ENCODE results near the gene MX1. TPM values are rescaled to one million over a fixed set of nuclear protein-coding genes. Genes with fewer than 3 reads are reported as not detected.

MX1 gene
- total and polyA plus RNA-seq, 4 donors: 16.9 to 58.1 (median 33.0) TPM

DNA sequence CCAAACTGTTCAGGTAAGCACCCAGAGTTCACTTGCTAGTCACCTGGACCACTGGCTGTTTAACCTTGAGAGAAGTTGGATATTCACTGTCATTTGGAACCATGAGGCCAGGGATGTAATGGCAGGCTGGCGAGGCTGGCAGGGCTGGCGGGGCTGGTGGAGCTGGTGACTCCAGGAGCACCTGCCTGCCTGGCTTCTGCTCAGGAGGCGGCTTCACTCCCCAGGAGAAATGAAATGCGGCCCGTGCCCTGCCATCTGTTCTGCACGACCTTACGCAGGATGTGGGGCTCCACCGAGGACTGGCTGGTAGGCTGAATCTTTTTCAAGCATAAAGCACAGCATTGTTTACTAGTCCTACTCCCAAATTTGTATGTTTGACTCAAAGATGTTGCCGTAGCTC, 22.7 kb upstream of the MX1 start:
- H3K4me3 ChIP-seq (ENCODE audit: low read length in 2 of 2): no peak overlapping the region
- DNase-seq: peak in 1 of 2 donors; percentile 64
- ATAC-seq (ENCODE audit: low FRiP score): no peak
- H3K9me3 ChIP-seq (ENCODE audit: control insufficient read depth, low read length): no peaks in the 10 kb centered on the region
- WGBS, 2 donors: 86 to 90% methylated on average over 9 of the region's 9 CpGs
- no peaks in the 10 kb centered on the region for H3K4me1 ChIP-seq (ENCODE audit: control insufficient read depth in 1 of 2, insufficient read depth in 2 of 2, low read length in 2 of 2)
- intact Hi-C loops (cut with DNase I): no loop called here
- no peaks in the 10 kb centered on the region for H3K36me3 ChIP-seq (ENCODE audit: control insufficient read depth in 1 of 2, insufficient read depth in 2 of 2, low read length in 1 of 2)
- H3K27ac ChIP-seq (ENCODE audit: low read depth in 1 of 2, low read length in 2 of 2): no peak overlapping the region
- no peaks in the 10 kb centered on the region for H3K27me3 ChIP-seq (ENCODE audit: control insufficient read depth in 1 of 2, insufficient read depth in 2 of 2, low read length in 1 of 2)

DNA sequence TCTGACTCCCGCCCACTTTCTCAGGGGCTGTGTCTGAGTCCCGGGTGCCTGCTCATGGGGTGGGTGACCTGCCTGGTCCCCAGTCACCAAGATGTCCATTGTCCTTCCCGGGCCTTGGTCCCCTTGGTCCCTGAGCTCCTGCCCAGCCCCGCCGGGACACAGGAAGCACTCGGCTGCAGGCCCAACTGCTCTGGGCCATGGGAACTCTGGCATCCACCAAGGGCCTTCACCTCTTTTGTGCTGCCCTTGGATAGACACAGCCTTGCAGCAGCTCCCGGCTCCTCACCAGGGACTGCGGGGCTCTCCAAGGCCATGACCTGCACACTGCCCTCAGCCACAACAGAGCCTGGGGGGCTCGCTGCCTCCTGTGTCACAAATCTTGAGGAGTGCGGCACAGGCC, 22.1 kb upstream of the MX1 start:
- DNase-seq: peak in 1 of 2 donors; percentile 57
- intact Hi-C loops (cut with DNase I): no loop called here
- H3K27me3 ChIP-seq (ENCODE audit: control insufficient read depth in 1 of 2, insufficient read depth in 2 of 2, low read length in 1 of 2): no peaks in the 10 kb centered on the region
- no peaks in the 10 kb centered on the region for H3K4me1 ChIP-seq (ENCODE audit: control insufficient read depth in 1 of 2, insufficient read depth in 2 of 2, low read length in 2 of 2)
- no peak for ATAC-seq (ENCODE audit: low FRiP score)
- no peaks in the 10 kb centered on the region for H3K9me3 ChIP-seq (ENCODE audit: control insufficient read depth, low read length)
- no peaks in the 10 kb centered on the region for H3K36me3 ChIP-seq (ENCODE audit: control insufficient read depth in 1 of 2, insufficient read depth in 2 of 2, low read length in 1 of 2)
- H3K4me3 ChIP-seq (ENCODE audit: low read length in 2 of 2): no peak overlapping the region
- WGBS, 2 donors: 90% methylated on average over 10 of the region's 10 CpGs
- no peak overlapping the region for H3K27ac ChIP-seq (ENCODE audit: low read depth in 1 of 2, low read length in 2 of 2)

DNA sequence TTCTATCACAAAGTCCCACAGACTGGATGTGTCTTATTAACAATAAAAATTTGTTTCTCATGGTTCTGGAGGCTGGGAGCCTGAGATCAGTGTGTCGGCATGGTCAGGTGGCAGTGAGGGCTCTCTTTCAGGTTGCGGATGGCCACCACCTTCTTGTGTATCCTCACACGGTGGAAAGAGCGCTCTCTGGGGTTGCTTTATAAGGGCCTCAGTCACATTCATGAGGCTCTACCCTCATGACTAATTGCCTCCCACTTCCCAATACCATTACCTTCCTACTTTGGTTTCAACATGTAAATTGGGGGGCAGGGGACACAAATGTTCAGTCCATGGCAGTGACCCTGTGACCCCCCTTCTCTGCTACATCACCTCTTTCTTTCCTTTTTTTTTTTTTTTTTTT, 20.7 kb upstream of the MX1 start:
- WGBS, 2 donors: 94 to 98% methylated on average over 4 of the region's 4 CpGs
- DNase-seq (no peak), ATAC-seq (ENCODE audit: low FRiP score) (no peak)
- no peaks in the 10 kb centered on the region for H3K36me3 ChIP-seq (ENCODE audit: control insufficient read depth in 1 of 2, insufficient read depth in 2 of 2, low read length in 1 of 2)
- intact Hi-C loops (cut with DNase I): no loop called here
- H3K4me3 ChIP-seq (ENCODE audit: low read length in 2 of 2): no peak overlapping the region
- H3K27me3 ChIP-seq (ENCODE audit: control insufficient read depth in 1 of 2, insufficient read depth in 2 of 2, low read length in 1 of 2): no peaks in the 10 kb centered on the region
- no peaks in the 10 kb centered on the region for H3K9me3 ChIP-seq (ENCODE audit: control insufficient read depth, low read length)
- H3K4me1 ChIP-seq (ENCODE audit: control insufficient read depth in 1 of 2, insufficient read depth in 2 of 2, low read length in 2 of 2): no peaks in the 10 kb centered on the region
- H3K27ac ChIP-seq (ENCODE audit: low read depth in 1 of 2, low read length in 2 of 2): no peak overlapping the region

DNA sequence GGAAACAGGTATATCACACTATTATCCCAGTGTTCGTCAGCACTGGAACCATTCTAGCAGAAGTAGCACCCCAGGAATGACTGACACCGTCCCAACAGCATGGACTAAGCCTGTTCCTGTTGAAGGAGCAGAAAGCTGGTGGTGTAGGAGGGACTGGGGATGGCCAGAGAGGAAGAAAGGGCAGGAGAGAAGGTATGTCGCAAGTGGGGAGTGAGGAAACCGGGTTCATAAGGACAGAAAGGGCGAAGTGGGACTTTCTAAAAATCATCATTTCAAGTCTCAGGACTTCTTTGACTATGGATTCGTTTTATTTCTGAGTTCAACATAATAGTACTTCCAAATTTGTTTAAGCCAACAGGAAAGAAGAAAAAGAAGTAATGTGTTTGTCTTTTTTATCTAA, 19.7 kb upstream of the MX1 start:
- no peak for DNase-seq
- Histone ChIP-seq H3K4me1 (ENCODE audit: control insufficient read depth in 1 of 2, insufficient read depth in 2 of 2, low read length in 2 of 2) (no peaks in the 10 kb centered on the region), H3K9me3 (ENCODE audit: control insufficient read depth, low read length) (no peaks in the 10 kb centered on the region), H3K36me3 (ENCODE audit: control insufficient read depth in 1 of 2, insufficient read depth in 2 of 2, low read length in 1 of 2) (no peaks in the 10 kb centered on the region), H3K27me3 (ENCODE audit: control insufficient read depth in 1 of 2, insufficient read depth in 2 of 2, low read length in 1 of 2) (no peaks in the 10 kb centered on the region), H3K27ac (ENCODE audit: low read depth in 1 of 2, low read length in 2 of 2) (no peak overlapping the region), H3K4me3 (ENCODE audit: low read length in 2 of 2) (no peak overlapping the region)
- ATAC-seq (ENCODE audit: low FRiP score): no peak
- intact Hi-C loops (cut with DNase I): no loop called here
- 77 to 85% methylated on average over 6 of the region's 6 CpGs for WGBS, 2 donors

DNA sequence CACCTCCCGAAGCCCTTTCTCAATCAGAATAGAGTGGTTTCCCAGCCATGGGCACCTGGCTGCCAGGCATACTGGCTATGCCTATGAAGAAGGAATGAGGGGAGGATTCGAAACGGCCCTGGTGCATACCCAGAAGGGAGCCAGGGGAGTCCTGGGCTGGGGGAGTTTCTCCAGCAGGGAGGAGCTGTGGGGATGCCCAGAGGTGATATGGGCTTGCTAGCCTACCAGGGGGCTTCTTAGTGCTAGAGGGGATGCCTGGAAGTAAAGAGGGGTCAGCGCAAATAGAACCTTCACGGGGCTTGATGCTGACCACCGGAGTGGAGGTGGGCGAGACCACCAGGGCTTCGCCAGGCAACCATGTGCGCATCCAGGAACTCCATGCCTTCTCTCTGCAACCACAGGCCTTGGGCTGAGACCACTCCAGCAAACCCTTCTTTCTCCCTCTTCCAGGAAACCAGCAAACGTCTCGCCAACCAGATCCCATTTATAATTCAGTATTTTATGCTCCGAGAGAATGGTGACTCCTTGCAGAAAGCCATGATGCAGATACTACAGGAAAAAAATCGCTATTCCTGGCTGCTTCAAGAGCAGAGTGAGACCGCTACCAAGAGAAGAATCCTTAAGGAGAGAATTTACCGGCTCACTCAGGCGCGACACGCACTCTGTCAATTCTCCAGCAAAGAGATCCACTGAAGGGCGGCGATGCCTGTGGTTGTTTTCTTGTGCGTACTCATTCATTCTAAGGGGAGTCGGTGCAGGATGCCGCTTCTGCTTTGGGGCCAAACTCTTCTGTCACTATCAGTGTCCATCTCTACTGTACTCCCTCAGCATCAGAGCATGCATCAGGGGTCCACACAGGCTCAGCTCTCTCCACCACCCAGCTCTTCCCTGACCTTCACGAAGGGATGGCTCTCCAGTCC, 18.2 kb upstream of the MX1 start:
- no peaks in the 10 kb centered on the region for H3K36me3 ChIP-seq (ENCODE audit: control insufficient read depth in 1 of 2, insufficient read depth in 2 of 2, low read length in 1 of 2)
- no peak for ATAC-seq (ENCODE audit: low FRiP score)

DNA sequence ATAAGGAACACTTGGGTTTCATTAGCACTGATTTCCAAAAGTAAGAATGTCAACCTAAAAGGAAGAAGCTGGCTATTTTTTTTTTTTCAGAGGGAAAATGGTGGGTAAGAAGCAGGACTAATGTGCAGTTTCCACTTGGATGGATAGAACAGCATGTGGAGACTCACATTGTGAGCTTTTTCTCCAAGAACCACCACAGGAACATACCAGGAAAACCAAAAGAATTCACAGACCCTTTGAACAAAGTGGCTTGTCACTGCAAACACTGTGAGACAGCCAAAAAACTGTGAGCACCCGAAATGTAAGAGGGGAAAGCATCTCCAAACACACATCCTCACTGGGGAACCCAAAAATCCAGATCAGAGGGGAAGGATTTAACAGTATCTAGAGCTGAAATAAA, 15.7 kb upstream of the MX1 start:
- Histone ChIP-seq H3K9me3 (ENCODE audit: control insufficient read depth, low read length) (no peaks in the 10 kb centered on the region), H3K4me3 (ENCODE audit: low read length in 2 of 2) (no peak overlapping the region), H3K27ac (ENCODE audit: low read depth in 1 of 2, low read length in 2 of 2) (no peak overlapping the region), H3K36me3 (ENCODE audit: control insufficient read depth in 1 of 2, insufficient read depth in 2 of 2, low read length in 1 of 2) (no peaks in the 10 kb centered on the region), H3K27me3 (ENCODE audit: control insufficient read depth in 1 of 2, insufficient read depth in 2 of 2, low read length in 1 of 2) (no peaks in the 10 kb centered on the region), H3K4me1 (ENCODE audit: control insufficient read depth in 1 of 2, insufficient read depth in 2 of 2, low read length in 2 of 2) (no peaks in the 10 kb centered on the region)
- intact Hi-C loops (cut with DNase I): no loop called here
- no peak for ATAC-seq (ENCODE audit: low FRiP score)
- WGBS, 2 donors: 55 to 63% methylated on average over 1 of the region's 1 CpG
- DNase-seq: no peak

More for the DNA sequence above, 18.2 kb upstream of the MX1 start:
- DNase-seq: peak in 1 of 2 donors; percentile 42
- H3K27ac ChIP-seq (ENCODE audit: low read depth in 1 of 2, low read length in 2 of 2): no peak overlapping the region
- intact Hi-C loops (cut with DNase I): no loop called here
- H3K9me3 ChIP-seq (ENCODE audit: control insufficient read depth, low read length): no peaks in the 10 kb centered on the region
- H3K4me1 ChIP-seq (ENCODE audit: control insufficient read depth in 1 of 2, insufficient read depth in 2 of 2, low read length in 2 of 2): no peaks in the 10 kb centered on the region
- no peaks in the 10 kb centered on the region for H3K27me3 ChIP-seq (ENCODE audit: control insufficient read depth in 1 of 2, insufficient read depth in 2 of 2, low read length in 1 of 2)
- WGBS, 2 donors: 88 to 91% methylated on average over 24 of the region's 24 CpGs
- H3K4me3 ChIP-seq (ENCODE audit: low read length in 2 of 2): no peak overlapping the region

DNA sequence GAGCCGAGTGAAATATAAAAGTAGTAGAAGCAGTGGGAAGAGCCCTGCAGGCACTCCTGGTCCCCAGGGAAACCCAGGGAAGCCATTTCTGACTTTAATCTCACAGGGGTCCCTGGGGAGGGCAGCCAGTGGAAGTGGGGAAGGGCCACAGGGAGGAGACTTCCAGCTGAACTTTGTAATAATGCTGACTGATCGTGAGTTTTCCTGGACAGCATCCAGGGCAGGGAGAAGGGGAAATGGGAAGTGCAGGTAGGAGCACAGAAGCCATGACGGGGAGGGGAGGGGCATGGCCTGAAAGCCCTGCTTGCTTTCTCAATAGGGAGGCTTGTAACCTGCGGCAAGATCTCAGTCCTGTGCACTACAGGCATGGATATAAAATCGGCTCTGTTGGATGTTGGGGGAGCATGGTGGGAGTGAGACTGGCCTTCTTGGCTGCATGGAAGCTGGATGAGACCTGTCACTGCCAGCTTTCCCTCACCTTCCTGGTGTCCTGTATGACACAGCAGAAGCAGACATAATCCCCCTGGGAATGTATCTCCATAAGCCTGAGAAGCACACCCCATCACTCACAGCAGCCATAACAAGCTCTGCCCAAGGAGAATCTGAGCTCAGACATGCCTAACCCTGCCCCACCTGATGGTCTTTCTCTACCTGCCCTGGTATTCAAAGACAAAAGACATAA, 15.1 kb upstream of the MX1 start:
- 78 to 79% methylated on average over 5 of the region's 5 CpGs for WGBS, 2 donors
- Histone ChIP-seq H3K9me3 (ENCODE audit: control insufficient read depth, low read length) (no peaks in the 10 kb centered on the region), H3K36me3 (ENCODE audit: control insufficient read depth in 1 of 2, insufficient read depth in 2 of 2, low read length in 1 of 2) (no peaks in the 10 kb centered on the region), H3K27ac (ENCODE audit: low read depth in 1 of 2, low read length in 2 of 2) (no peak overlapping the region), H3K27me3 (ENCODE audit: control insufficient read depth in 1 of 2, insufficient read depth in 2 of 2, low read length in 1 of 2) (no peaks in the 10 kb centered on the region), H3K4me1 (ENCODE audit: control insufficient read depth in 1 of 2, insufficient read depth in 2 of 2, low read length in 2 of 2) (no peaks in the 10 kb centered on the region), H3K4me3 (ENCODE audit: low read length in 2 of 2) (no peak overlapping the region)
- DNase-seq (no peak), ATAC-seq (ENCODE audit: low FRiP score) (no peak)
- intact Hi-C loops (cut with DNase I): no loop called here

DNA sequence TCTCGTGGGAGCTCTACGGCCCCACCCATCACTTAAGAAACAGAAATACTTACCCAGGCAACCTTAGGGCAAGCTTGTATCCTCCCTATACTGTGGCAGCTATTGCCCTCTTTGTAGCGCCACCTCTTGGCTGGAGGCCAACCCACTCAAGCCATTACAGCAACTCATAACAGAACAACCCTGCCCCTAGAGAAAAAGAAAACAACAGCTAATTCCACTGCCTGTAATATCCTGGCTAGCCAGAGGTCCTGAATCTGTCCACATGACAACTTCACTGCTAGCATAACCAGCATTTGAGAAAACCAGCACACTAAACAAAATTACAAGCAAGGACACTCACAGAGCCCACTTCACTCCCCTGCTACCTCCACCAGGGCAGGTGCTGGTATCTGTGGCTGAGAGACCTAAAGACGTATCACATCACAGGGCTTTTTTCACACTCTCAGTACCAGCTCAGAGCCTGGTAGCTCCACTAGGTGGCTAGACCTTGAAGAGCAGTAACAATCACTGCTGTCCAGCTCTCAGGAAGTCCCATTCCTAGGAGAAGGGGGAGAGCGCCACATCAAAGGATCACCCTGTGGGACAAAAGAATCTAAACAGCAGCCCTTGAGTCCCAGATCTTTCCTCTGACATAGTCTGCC, 14.5 kb upstream of the MX1 start:
- H3K27ac ChIP-seq (ENCODE audit: low read depth in 1 of 2, low read length in 2 of 2): no peak overlapping the region
- H3K27me3 ChIP-seq (ENCODE audit: control insufficient read depth in 1 of 2, insufficient read depth in 2 of 2, low read length in 1 of 2): no peaks in the 10 kb centered on the region
- intact Hi-C loops (cut with DNase I): no loop called here
- no peak overlapping the region for H3K4me3 ChIP-seq (ENCODE audit: low read length in 2 of 2)
- no peaks in the 10 kb centered on the region for H3K36me3 ChIP-seq (ENCODE audit: control insufficient read depth in 1 of 2, insufficient read depth in 2 of 2, low read length in 1 of 2)
- no peak for DNase-seq
- 79 to 81% methylated on average over 5 of the region's 5 CpGs for WGBS, 2 donors
- no peaks in the 10 kb centered on the region for H3K9me3 ChIP-seq (ENCODE audit: control insufficient read depth, low read length)
- ATAC-seq (ENCODE audit: low FRiP score): no peak
- H3K4me1 ChIP-seq (ENCODE audit: control insufficient read depth in 1 of 2, insufficient read depth in 2 of 2, low read length in 2 of 2): no peaks in the 10 kb centered on the region

Data from aorta (tissue), 5 donors.